ENCODE measurements around the gene CCDC92.
"Not testable (repeated sequence)": the region's sequence is repeated elsewhere in the genome, so short reads cannot be mapped to it uniquely, and the experiment has no call there.

CCDC92 gene

GRCh38 chr12:123933214-123933613 lies 39.4 kb downstream of the CCDC92 start:
- no peak for DNase-seq

GRCh38 chr12:123931686-123932321 lies 40.8 kb downstream of the CCDC92 start:
- DNase-seq, result no peak

- no peak for DNase-seq
These were observed 42.6 kb downstream of the CCDC92 start for GRCh38 chr12:123929946-123930583.

GRCh38 chr12:123928897-123929296 lies 43.7 kb downstream of the CCDC92 start:
- DNase-seq, result no peak

- DNase-seq, result no peak
These were observed 44.3 kb downstream of the CCDC92 start for GRCh38 chr12:123928274-123928865.

- DNase-seq, result no peak
These were observed 48.1 kb downstream of the CCDC92 start for GRCh38 chr12:123924539-123924938.

- DNase-seq, result no peak
These were observed 48.7 kb downstream of the CCDC92 start for GRCh38 chr12:123923927-123924326.

GRCh38 chr12:123923038-123923437 lies 49.6 kb downstream of the CCDC92 start:
- no peak for DNase-seq

- DNase-seq, result no peak
These were observed 52.7 kb downstream of the CCDC92 start for GRCh38 chr12:123919980-123920360.

GRCh38 chr12:123917337-123917850 lies 55.2 kb downstream of the CCDC92 start:
- no peak for DNase-seq

GRCh38 chr12:123916729-123917128 lies 55.9 kb downstream of the CCDC92 start:
- DNase-seq, result peak; percentile 69

GRCh38 chr12:123914726-123915333 lies 57.8 kb downstream of the CCDC92 start:
- no peak for DNase-seq

GRCh38 chr12:123912415-123913380 lies 59.9 kb downstream of the CCDC92 start:
- DNase-seq, result no peak

- DNase-seq, result not testable (repeated sequence)
These were observed 60.8 kb downstream of the CCDC92 start for GRCh38 chr12:123911672-123912409.

- DNase-seq, result no peak
These were observed 61.9 kb downstream of the CCDC92 start for GRCh38 chr12:123910761-123911193.

GRCh38 chr12:123910057-123910456 lies 62.6 kb downstream of the CCDC92 start:
- DNase-seq, result no peak

- no peak for DNase-seq
These were observed 63.5 kb downstream of the CCDC92 start for GRCh38 chr12:123908884-123909725.

- DNase-seq, result no peak
These were observed 64.7 kb downstream of the CCDC92 start for GRCh38 chr12:123907726-123908476.

- no peak for DNase-seq
These were observed 65.8 kb downstream of the CCDC92 start for GRCh38 chr12:123906711-123907420.

All from stimulated activated naive CD4-positive, alpha-beta T cell treated with Interleukin-2 at 50 U/mL for 16 hours (primary cell).